ENCODE results near the gene MID2. TPM values are rescaled to one million over a fixed set of nuclear protein-coding genes. Genes with fewer than 3 reads are reported as not detected.

MID2 gene
- 12.2 TPM for total RNA-seq

DNA sequence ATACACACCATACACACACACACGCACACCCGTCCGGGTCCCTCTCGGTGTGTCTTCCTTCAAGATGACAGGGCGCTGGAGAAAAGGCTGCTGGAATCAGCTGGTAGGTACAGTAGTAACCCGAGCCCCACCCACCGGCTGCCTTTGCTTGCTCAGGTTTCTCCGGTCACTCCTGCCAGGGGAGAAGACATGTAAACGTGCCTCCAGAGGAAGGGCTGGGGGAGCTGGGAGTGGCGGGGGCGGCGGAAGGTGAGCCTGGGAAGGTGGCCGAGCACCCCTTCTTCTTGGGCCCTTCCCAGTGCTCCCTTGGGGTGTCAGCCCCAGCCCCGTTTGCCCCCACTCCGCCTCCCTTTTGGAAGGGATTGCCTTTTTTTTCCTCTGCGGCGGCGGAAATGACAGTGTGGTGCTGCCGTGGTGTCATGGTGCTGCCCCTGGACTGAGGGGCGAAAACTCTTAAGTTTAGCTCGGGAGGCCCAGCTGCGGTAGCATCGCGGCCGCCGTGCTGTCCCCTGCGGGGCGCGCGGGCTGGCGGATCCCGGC, at the start of gene MID2:
MID2 (plus strand) TSS at position 169 of the 540 bp plus-strand sequence. CDS start 561 bp downstream, outside the sequence.

GRCh38 chrX:107777536-107777832, 48.2 kb upstream of the MID2 start, which contains the start of gene NCBP2L:
TSS of gene NCBP2L (plus strand) at chrX:107777733. CDS start at chrX:107794221, 16,488 bp downstream.

Small RNAs within 50 kb of the gene (small RNA-seq; reads per million reads assigned to genes)
- gene RF00019 (ENCODE audit: low replicate concordance): not detected

Other genes with a start within 250 kb of the MID2 start
- gene PRPS1, start 197.4 kb upstream of the MID2 start, total RNA-seq: 19.7 TPM
- gene TSC22D3, start 50.1 kb upstream of the MID2 start, total RNA-seq: 35.1 TPM
- not detected for gene NCBP2L, start 48.1 kb upstream of the MID2 start, total RNA-seq
- not detected for gene TEX13B, start 156.5 kb downstream of the MID2 start, total RNA-seq
- 0.31 TPM for gene VSIG1, start 219.2 kb downstream of the MID2 start, total RNA-seq